Measurements from ENCODE around the gene UFSP2.

Gene UFSP2

GRCh38 chr4:185425647-185426352 is at the start of gene UFSP2:
Gene UFSP2 (minus strand): TSS chr4:185425964. CDS start chr4:185425868, 96 bp downstream.
- peak; percentile 81 for DNase-seq

- DNase-seq: no peak
Observed at GRCh38 chr4:185473247-185473646, 47.5 kb upstream of the UFSP2 start.

- DNase-seq: no peak
Observed at GRCh38 chr4:185472103-185472542, 46.4 kb upstream of the UFSP2 start.

- peak; percentile 94 for DNase-seq
Observed at GRCh38 chr4:185471235-185472102, 45.7 kb upstream of the UFSP2 start, which contains the start of gene CCDC110. Gene CCDC110 (minus strand): TSS chr4:185471733. CDS start chr4:185471683, 50 bp downstream.

- DNase-seq: no peak
Observed at GRCh38 chr4:185470501-185471195, 44.9 kb upstream of the UFSP2 start.

- DNase-seq: no peak
Observed at GRCh38 chr4:185469580-185470154, 43.9 kb upstream of the UFSP2 start.

GRCh38 chr4:185468999-185469398 is 43.2 kb upstream of the UFSP2 start:
- no peak for DNase-seq

- DNase-seq: no peak
Observed at GRCh38 chr4:185467991-185468390, 42.2 kb upstream of the UFSP2 start.

- DNase-seq: no peak
Observed at GRCh38 chr4:185467101-185467500, 41.3 kb upstream of the UFSP2 start.

- DNase-seq: no peak
Observed at GRCh38 chr4:185465707-185466106, 39.9 kb upstream of the UFSP2 start.

- DNase-seq: no peak
Observed at GRCh38 chr4:185464887-185465286, 39.1 kb upstream of the UFSP2 start.

GRCh38 chr4:185464183-185464582 is 38.4 kb upstream of the UFSP2 start:
- no peak for DNase-seq

GRCh38 chr4:185463541-185463940 is 37.8 kb upstream of the UFSP2 start:
- DNase-seq: no peak

- DNase-seq: no peak
Observed at GRCh38 chr4:185461565-185461964, 35.8 kb upstream of the UFSP2 start.

GRCh38 chr4:185457136-185457535 is 31.4 kb upstream of the UFSP2 start:
- DNase-seq: no peak

- no peak for DNase-seq
Observed at GRCh38 chr4:185456131-185456530, 30.4 kb upstream of the UFSP2 start.

GRCh38 chr4:185445209-185445608 is 19.4 kb upstream of the UFSP2 start:
- DNase-seq: no peak

- no peak for DNase-seq
Observed at GRCh38 chr4:185441479-185441878, 15.7 kb upstream of the UFSP2 start.

GRCh38 chr4:185437809-185438208 is 12.0 kb upstream of the UFSP2 start:
- no peak for DNase-seq

GRCh38 chr4:185435466-185435865 is 9.7 kb upstream of the UFSP2 start:
- no peak for DNase-seq

GRCh38 chr4:185429660-185430059 is 3.9 kb upstream of the UFSP2 start:
- DNase-seq: no peak

GRCh38 chr4:185426960-185427688 is 1.4 kb upstream of the UFSP2 start:
- DNase-seq: no peak

Data from stimulated activated CD4-positive, alpha-beta T cell treated with anti-CD3 and anti-CD28 coated beads, Interleukin-12 subunit alpha, Interleukin-12 subunit beta, amount 100 ng/mL, for 4 hours (primary cell).